PC-9 (cell line): Measurements from ENCODE around the gene TBL1Y.

Source experiments
- EZH2 ChIP-seq: fragments of 200-600 bp; sonication (generic); IDR thresholded peaks from 2 replicates; pipeline ENCODE4 v1.8.0; 2017; ENCODE audit warnings: antibody characterized with exemption, low read depth
- TF ChIP-seq, protein P1 (sequence below): fragments of 200-600 bp; sonication (generic); conservative IDR thresholded peaks from 2 replicates; pipeline ENCODE4 v1.6.1; 2017; ENCODE audit warnings: mixed run types, antibody characterized with exemption, mild to moderate bottlenecking, moderate library complexity

DNA sequence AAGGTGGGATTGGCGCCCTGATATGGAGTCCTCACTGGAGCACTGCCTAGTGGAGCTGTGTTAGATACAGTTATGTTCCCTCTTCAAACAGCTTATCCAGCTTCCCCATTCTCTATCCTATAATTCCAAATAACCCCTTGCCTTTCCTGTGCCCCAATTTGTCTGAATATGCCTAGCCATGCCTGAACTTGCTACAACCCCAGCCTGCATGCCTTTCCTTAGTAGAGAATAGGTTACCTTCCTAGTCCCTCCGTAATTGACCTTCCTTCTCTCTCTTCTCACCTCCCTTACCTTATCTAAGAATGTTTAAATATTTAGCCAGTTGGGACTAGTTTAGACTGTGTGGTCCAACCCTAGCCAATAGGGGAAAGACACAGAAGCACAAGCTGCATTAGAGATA, 102.6 kb downstream of the TBL1Y start:
- TF ChIP-seq, protein P1, sequence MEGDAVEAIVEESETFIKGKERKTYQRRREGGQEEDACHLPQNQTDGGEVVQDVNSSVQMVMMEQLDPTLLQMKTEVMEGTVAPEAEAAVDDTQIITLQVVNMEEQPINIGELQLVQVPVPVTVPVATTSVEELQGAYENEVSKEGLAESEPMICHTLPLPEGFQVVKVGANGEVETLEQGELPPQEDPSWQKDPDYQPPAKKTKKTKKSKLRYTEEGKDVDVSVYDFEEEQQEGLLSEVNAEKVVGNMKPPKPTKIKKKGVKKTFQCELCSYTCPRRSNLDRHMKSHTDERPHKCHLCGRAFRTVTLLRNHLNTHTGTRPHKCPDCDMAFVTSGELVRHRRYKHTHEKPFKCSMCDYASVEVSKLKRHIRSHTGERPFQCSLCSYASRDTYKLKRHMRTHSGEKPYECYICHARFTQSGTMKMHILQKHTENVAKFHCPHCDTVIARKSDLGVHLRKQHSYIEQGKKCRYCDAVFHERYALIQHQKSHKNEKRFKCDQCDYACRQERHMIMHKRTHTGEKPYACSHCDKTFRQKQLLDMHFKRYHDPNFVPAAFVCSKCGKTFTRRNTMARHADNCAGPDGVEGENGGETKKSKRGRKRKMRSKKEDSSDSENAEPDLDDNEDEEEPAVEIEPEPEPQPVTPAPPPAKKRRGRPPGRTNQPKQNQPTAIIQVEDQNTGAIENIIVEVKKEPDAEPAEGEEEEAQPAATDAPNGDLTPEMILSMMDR = no peak
- no peak for TF ChIP-seq EZH2
